Embryonic facial prominence (tissue), 1 donor: Measurements from ENCODE around the gene INPP5A.
"Not testable (repeated sequence)": the region's sequence is repeated elsewhere in the genome, so short reads cannot be mapped to it uniquely, and the experiment has no call there.

Experiments
- DNase-seq: peaks from one replicate; pipeline ENCODE4 v3.0.0-alpha.2; 2016; ENCODE audit errors: extremely low spot score

Gene INPP5A

DNA sequence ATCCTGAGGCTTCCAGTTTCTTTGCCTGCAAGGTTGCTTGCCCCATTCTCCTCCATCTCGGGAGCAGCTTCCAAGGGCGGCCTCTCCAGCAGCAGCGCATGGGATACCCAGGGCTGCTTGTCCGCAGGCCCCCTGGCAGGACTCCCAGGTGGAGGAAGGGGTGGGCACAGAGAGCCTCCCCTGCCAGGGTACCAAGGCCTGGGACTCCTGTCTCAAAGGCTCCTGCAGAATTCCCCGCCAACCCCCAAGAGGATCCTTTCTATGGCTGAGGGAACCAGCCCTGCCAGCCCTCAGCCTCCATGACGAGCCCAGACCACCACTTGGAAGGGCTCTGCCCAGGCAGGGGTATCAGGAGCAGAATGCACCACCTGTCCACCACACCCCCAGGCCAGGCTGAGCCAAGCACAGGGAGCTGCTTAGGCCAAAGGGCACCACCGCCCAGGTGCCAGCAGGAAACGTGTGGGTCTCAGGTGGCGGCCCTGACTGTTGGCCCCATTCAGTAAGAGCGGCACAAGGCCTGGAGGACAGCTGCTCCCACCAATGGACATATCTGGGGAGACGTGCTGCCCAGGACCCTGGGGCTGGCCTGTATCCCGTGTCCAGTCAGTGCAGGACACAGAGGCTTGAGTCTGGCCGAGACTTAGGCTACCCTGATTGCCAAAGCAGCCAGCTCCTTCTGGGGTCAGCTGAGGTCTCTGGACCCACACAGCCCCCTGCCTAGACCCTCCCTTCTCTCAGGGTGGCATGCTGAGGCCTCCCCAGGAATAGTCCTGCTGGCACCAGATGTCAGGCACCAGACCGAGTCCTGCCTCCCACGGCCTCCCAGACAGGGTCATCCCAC is 33.8 kb upstream of the INPP5A start:
- no peak for DNase-seq

DNA sequence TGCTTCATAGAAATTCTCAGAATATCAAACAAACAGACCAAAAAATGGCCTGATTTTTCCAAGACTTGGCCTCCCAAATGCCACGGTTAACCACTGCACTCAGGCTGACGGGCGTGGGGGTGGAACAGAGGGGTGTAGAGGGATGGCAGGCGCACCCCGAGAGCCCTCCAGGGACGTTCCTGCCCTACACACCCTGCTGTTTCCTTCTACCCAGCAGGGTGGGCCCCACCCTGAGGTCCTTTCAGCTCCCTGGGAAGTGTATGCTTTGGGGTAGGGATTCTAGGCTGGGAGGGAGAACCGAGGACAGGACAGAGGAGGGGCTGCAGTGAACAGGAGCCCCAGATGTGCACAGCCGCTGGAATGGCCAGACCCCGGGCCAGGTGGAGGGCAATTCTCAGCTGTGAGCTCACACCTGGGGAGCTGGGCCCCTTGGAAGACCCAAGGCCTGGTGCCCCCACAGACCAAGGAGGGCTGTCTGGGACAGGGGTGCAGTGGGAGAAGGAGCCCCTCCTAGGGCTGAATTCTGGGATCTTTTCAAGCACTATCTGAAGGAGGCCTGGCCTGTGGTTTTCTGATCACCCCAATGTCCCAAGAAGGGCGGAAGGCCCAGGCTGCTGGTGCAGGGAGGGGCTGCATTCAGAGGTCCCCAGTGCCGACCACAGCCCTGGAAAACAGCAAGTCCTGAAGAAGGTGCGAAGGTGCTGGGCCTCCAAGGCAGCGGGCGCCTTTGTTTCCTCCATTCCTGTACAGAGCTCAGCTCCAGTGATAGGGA is 32.9 kb upstream of the INPP5A start:
- no peak for DNase-seq

- DNase-seq, result not testable (repeated sequence)
Measured at GRCh38 chr10:132505546-132505945, 32.0 kb upstream of the INPP5A start.

DNA sequence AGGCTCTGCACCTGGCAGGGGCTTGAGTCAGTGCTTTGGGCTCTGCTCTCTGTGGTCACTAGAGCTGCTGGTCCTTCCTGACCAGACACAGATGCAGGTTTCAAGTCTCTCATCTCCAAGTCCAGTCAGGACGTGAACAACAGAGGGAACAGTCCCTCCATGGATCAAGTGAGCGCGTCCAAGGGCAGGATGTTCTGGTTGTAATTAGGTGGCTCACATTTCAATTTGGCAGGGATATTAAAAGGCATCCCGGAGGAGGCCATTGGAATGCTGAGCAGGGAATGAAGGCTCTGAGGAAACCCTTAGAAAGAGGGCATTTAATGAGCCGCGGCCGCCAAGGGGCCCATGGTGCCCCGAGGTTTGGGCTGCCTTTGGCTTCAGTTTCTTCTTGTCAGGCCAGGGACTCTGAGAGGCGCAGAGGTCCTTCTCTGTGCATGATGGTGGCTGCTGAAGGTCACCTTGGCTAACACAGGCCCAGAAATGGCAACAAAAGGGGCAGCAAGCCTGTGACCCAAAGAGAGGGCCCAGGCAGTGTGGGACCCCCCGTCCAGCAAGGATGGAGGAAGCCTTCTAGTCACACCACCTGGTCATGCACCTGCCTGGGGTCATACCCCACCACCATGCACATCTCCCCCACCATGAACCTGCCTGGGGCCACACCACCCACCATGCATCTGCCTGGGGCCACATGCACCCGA is 30.7 kb upstream of the INPP5A start:
- peak; percentile 58 for DNase-seq

GRCh38 chr10:132507409-132507955 is 30.1 kb upstream of the INPP5A start:
- DNase-seq, result no peak

- DNase-seq, result no peak
Measured at GRCh38 chr10:132507956-132508490, 29.6 kb upstream of the INPP5A start.

GRCh38 chr10:132508581-132509443 is 28.8 kb upstream of the INPP5A start:
- DNase-seq, result no peak

DNA sequence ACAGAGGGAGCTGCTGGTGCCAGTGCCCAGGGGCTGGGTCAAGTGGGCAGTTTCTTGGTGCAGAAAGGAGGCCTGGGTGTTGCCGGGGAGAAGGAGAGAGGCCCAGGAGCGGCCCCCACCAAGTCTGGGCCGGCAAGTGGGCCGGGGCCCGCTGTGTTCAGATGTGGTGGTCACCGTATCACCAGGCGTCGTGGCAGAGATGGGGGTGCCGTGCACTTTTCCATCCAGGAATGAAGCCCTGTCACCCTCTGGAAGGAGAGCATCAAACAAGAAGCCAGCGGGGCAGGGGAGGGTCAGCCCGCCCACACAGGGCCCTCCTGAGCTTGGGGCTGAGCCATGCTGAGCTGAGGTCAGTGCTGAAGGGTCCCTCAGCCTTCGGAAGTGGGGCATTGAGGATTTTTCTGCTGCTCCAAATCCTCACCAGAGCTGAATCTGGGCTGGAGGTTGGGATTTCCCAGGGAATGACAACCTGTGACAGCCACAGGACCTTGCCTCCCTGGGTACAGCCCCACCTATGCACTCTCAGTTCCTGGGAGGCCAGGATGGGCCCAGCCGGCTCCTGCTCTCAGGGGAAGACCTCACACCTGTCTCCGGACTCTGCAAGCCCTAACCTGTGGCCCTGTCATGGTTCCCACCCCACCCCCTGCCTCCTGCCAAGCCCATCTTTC is 27.9 kb upstream of the INPP5A start:
- no peak for DNase-seq

- no peak for DNase-seq
Measured at GRCh38 chr10:132510174-132510611, 27.4 kb upstream of the INPP5A start.

DNA sequence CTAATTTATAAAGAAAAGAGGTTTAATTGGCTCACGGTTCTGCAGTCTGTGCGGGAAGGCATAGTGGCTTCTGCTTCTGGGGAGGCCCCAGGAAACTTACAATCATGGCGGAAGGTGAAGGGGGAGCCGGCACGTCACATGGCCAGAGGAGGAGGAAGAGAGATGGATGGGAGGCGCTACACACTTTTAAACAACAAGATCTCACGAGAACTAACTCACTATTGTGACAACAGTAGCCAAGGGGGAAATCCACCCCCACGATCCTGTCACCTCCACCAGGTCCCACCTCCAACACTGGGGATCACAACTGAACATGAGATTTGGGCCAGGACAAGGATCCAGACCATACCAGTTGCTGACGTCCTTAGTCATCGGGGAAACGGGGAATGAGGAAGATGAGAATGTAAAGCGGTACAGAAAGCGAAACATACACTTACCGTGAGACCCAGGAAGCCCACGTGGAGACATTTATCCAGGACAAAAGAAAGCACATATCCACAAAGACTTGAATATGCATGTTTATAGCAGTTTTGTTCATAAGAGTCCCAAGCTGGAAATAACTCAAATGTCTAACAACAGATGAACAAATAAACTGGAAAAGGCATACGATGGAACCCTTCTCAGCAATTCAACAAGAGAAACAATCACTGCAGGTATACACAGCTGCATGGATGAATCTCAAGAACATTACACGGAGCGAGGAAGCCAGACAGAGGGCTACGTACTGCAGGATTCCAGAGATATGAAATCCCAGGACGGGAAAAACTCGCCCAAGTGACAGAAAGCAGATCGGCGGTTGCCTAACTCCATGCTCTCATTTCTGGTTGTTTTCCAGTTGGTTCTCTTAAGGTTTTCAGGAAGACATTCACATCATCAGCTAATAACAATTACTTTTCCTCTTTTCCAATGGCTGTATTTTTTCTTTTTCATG is 26.2 kb upstream of the INPP5A start:
- DNase-seq, result no peak

DNA sequence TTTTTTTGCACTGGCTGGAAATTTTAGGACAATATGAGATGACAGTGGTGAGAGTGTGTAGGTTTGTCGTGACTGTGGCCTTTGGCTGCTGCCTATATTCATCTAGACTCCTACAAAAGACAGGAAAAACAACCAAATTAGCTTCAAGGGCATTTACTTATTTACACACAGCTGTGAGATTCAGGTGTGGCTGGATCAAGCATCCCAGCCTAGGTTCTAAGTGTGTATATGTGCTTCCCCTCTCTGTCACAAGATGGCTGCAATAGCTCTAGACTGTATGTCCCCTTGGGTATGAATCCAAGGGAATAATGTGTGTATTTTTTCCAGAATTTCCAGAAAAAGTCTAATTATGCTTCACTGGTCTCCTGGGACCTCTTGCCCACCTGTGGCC is 25.5 kb upstream of the INPP5A start:
- no peak for DNase-seq

DNA sequence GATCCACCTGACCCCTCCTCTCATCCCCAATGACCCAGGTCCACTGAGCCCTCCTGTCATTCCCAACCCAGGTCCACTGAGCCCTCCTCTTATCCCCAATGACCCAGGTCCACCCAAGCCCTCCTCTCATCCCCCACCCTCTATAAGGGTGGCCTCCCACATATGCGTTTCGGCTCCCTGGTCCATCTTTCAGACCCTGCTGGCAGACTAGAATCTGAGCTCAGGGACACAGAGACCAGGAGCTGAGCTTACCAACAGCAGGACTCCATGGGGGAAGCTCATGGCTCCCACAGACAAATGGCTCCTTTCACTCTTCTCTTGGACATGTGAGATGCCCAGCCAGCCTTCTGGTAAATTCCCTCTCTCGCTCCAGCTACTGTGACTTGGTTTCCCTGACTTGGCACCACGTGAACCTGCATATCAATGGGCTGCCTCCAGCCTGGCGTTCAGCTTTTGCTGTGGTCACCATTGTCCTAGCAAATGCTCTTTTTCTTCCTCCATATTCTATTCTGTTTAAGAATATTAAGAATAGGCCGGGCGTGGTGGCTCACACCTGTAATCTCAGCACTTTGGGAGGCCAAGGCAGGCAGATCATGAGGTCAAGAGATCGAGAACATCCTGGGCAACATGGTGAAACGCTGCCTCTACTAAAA is 24.8 kb upstream of the INPP5A start:
- DNase-seq, result no peak

- DNase-seq, result no peak
Measured at GRCh38 chr10:132514821-132515520, 22.6 kb upstream of the INPP5A start.

GRCh38 chr10:132515811-132516726 is 21.5 kb upstream of the INPP5A start:
- no peak for DNase-seq

GRCh38 chr10:132516771-132517725 is 20.5 kb upstream of the INPP5A start:
- peak; percentile 80 for DNase-seq
